Kidney epithelial cell (primary cell): Measurements from ENCODE around the gene ATF5. TPM values are rescaled to one million over a fixed set of nuclear protein-coding genes. Genes with fewer than 3 reads are reported as not detected.

Experiments used
- DNase-seq: peaks from one replicate; pipeline ENCODE4 v3.0.0-alpha.2; 2010; ENCODE audit warnings: low read depth
- H3K27me3 ChIP-seq: 2 replicates; pipeline ENCODE4 v1.6.0; 2011; ENCODE audit warnings: low read length; ENCODE audit not compliant: control insufficient read depth, insufficient read depth
- H3K36me3 ChIP-seq: 2 replicates; pipeline ENCODE4 v1.5.1; 2011; ENCODE audit warnings: low read length; ENCODE audit not compliant: control insufficient read depth, insufficient read depth
- H3K4me3 ChIP-seq: 2 replicates; pipeline ENCODE4 v1.5.1; 2011; ENCODE audit warnings: low read depth, mild to moderate bottlenecking, control low read depth, low read length
- CTCF ChIP-seq: IDR thresholded peaks from 2 replicates; pipeline ENCODE4 v1.5.1; 2011; ENCODE audit warnings: mild to moderate bottlenecking, moderate library complexity, low read length, control low read depth, inconsistent platforms; ENCODE audit not compliant: insufficient read depth, poor library complexity, severe bottlenecking
- total RNA-seq: library from RNA; depleted of rRNA; stranded (reverse); fragments of >200 nt; gene quantifications from 2 replicates; pipeline ENCODE4 v1.2.3, GENCODE V29; 2015

The ATF5 gene
- total RNA-seq, 1 donor from 2014 or later: 22.4 TPM

DNA sequence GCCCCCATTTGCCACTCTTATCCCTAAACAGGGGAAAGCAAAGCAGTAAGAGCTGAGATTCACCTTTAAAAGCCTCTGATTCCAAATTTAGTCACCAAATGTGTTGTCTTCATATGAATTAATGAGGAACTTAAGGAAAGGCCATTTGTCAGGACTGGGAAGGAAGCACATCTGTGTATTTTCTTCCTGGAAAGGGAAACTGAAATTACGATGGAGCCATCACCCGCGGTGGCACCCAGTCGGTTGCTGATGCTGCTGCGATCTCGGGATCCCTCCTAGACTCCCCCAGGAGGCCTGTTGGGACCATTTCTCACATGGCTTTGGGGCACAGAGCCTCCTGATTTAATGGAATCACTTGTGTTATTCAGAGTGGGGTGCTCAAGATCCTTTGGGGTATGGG lies 24.9 kb upstream of the ATF5 start:
- Histone ChIP-seq H3K4me3 (no peak overlapping the region), H3K27me3 (no peaks in the 10 kb centered on the region), H3K36me3 (no peaks in the 10 kb centered on the region)
- DNase-seq: no peak
- TF ChIP-seq CTCF: no peak

DNA sequence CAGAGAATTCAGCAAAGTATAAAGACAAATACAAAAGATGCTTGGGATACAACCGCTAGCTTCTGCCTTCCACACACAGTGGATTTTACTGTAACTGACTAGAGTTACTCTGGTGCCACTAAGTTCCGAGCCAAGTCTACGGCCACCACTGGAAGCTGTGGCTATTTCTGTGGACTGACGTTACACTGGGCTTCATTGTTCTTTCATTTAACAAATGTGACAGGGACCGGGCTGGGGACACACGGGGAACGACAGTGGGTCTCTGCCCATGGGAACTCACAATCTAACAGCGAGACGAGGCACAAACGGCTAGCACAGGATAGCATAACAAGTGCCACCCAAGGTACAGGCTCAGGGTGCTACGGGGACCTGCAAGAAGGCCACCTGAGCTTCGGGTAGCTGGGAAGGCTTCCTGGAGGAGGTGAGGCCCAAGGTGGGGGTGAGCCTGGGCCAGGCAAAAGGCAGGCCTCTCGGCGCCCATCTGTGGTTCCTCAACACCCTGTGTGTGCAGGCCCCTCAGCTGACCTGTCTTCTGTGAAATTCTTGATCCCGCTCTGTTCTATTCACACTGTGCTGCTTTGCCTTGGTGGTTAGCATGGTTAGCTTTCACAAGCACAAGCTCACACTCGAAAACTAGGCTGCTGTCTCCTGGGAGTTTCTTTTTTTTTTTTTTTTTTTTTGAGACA lies 22.0 kb upstream of the ATF5 start:
- DNase-seq: no peak
- Histone ChIP-seq H3K36me3 (no peaks in the 10 kb centered on the region), H3K4me3 (no peak overlapping the region), H3K27me3 (no peaks in the 10 kb centered on the region)
- no peak for TF ChIP-seq CTCF

- DNase-seq: no peak
- no peak for TF ChIP-seq CTCF
- Histone ChIP-seq H3K27me3 (no peaks in the 10 kb centered on the region), H3K4me3 (no peak overlapping the region), H3K36me3 (no peaks in the 10 kb centered on the region)
Observed at GRCh38 chr19:49907745-49908446, 21.1 kb upstream of the ATF5 start.

GRCh38 chr19:49908480-49909420 lies 20.3 kb upstream of the ATF5 start:
- Histone ChIP-seq H3K36me3 (no peaks in the 10 kb centered on the region), H3K27me3 (no peaks in the 10 kb centered on the region), H3K4me3 (no peak overlapping the region)
- no peak for DNase-seq
- TF ChIP-seq CTCF: no peak

DNA sequence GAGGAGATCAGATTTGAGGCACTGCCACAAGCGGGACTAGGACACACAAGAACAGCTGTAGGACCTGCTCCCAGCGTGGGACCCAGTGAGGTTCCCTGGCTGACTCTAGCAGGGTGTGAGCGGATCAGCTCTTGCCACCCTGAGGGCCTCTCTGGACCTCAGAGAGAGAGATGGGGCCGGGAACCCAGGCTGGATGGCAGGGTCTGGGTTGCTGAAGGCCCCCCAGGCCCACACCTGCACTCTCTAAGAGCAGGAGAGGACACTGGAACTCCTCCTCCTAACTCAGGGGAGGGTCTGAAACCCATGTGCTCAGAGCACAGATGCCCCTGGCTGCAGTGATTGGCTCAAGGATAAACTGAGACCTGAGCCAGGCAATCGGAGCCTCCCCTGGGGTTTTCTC lies 18.8 kb upstream of the ATF5 start:
- H3K4me3 ChIP-seq: no peak overlapping the region
- no peak for TF ChIP-seq CTCF
- no peaks in the 10 kb centered on the region for H3K36me3 ChIP-seq
- no peaks in the 10 kb centered on the region for H3K27me3 ChIP-seq
- DNase-seq: no peak
